ENCODE results near the gene EXOSC6. TPM values are rescaled to one million over a fixed set of nuclear protein-coding genes. Genes with fewer than 3 reads are reported as not detected.
"Not testable (repeated sequence)": the region's sequence is repeated elsewhere in the genome, so short reads cannot be mapped to it uniquely, and the experiment has no call there.

Gene EXOSC6
- 19.7 and 22.6 TPM in 2 replicates for total RNA-seq (2014; rRNA removed; shearing (Covaris generic))

DNA sequence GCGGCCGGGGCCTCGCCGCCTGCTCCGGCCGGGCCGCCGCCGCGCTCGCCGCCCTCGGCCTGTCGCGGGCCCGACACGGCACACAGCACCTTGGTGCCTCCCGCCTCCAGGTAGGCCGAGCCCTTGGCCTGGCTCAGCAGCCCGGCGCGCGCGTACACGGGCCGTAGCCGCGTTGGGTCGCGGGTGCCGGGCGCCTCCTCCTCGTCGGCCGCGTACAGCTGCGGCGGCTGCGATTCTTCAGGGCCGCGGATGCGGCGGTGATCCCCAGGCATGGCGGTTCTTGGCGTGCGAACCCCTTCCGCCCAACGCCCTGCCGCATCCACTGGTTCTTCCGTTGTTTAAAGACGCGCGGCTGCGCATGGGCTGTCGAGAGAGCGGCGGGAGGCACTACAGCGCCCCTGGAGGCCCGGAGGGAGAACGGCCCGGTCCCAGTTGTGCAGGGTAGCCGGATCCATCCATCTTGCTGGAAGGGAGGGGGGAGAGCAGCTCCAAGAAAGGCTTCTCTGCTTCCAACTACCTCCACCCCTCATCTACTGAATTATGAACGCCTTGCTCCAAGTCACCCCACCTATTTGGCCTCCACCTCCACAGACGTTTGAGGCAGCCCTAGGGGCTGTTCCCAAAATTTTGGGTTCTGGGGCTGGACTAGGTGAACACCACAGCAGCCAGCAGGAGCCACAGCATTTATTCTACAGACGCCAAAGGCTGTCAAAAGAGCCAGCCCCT, at the start of gene EXOSC6:
TSS of gene EXOSC6 (minus strand) at position 312 of the 726 bp plus-strand sequence. CDS start at position 272, 40 bp downstream.
- peak; percentile 88 for DNase-seq
- Histone ChIP-seq H3K9me3 (replicated peaks) (no peaks in the 10 kb centered on the region), H3K4me1 (no peaks in the 10 kb centered on the region), H3K36me3 (peaks cover 22% of the 10 kb centered on the region), H3K27ac (peak within 1 kb of the TSS; percentile 68; the same call in 1 of the 2 replicates), H3K27me3 (no peaks in the 10 kb centered on the region), H3K4me3 (peak within 1 kb of the TSS; percentile 92)

GRCh38 chr16:70301121-70301520, 49.4 kb upstream of the EXOSC6 start:
- H3K4me3 ChIP-seq, result no peak overlapping the region
- H3K9me3 ChIP-seq (replicated peaks), result no peaks in the 10 kb centered on the region
- no peaks in the 10 kb centered on the region; the same call in 1 of the 2 replicates for H3K36me3 ChIP-seq
- DNase-seq, result no peak
- H3K27ac ChIP-seq, result no peak overlapping the region
- H3K4me1 ChIP-seq, result no peaks in the 10 kb centered on the region
- no peaks in the 10 kb centered on the region for H3K27me3 ChIP-seq

DNA sequence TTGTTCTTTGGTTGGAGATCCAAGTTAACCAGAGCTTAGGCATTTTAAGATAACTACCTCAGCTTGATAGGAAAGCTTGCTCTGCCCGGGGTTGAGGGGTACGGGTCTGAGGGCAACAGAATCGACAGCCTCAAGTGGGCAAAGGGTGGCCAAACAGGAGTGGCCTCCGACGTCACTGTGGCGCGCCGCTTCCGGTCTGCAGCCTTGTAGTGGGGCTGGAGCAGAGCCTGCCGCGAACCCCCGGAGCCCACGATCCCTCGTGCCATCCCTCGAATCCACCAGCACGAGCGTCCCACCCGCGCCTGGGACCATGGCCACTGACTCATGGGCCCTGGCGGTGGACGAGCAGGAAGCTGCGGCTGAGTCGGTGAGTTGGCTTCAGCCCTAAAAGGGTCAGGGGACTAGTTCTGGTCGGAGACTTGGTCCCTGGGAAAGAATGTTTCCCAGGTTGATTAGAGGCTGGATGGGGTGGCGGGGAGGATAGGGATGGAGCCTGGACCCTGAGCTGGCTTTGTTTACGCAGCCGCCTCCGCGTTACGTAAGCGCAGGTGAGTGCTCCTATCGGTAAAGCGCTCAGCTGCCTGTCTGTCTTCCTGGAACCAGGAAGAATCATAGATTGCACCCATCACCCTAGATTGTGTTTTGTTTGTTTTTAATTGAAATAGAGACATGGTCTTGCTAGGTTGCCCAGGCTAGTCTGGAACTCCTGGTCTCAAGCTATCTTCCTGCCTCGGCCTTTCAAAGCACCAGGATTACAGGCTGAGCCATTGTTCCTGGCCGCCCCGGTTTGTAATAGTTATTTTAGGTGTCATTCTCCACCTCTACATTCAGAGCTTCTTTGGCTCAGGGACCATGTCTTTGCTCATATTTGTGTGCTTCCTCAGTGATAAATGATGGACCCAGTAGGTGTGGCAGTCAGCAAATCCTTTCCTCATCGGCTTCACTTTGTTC, 47.5 kb upstream of the EXOSC6 start, which contains the start of gene DDX19B:
TSS of gene DDX19B (plus strand) at position 199 of the 951 bp plus-strand sequence. CDS start at position 311, 112 bp downstream.
- Histone ChIP-seq H3K27me3 (no peaks in the 10 kb centered on the region), H3K27ac (peak within 1 kb of the TSS; percentile 62), H3K4me1 (no peaks in the 10 kb centered on the region), H3K36me3 (no peaks in the 10 kb centered on the region; the same call in 1 of the 2 replicates), H3K4me3 (peak within 1 kb of the TSS; percentile 90), H3K9me3 (replicated peaks) (no peaks in the 10 kb centered on the region)
- DNase-seq, result peak; percentile 60 to 63

DNA sequence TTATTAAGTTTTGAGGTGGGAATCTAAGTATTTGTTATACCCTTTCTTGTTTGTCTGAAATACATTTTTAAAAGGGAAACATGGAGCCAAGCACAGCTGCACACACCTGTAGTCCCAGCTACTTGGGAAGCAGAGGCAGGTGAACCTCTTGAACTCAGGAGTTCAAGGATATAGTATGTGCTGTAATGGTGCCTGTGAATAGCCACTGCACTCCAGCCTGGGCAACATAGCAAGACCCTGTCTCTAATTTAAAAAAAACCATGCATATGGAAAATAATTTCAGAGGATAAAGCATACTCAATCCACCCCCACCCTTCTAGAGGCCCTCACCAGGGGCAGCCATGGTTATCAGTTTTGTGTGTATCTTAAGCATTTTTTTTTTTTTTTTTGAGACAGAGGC, 43.9 kb upstream of the EXOSC6 start:
- no peak overlapping the region for H3K4me3 ChIP-seq

GRCh38 chr16:70294385-70295025, 42.8 kb upstream of the EXOSC6 start:
- H3K4me3 ChIP-seq, result no peak overlapping the region
- H3K4me1 ChIP-seq, result no peaks in the 10 kb centered on the region; the same call in 1 of the 2 replicates
- no peak overlapping the region for H3K27ac ChIP-seq
- no peak for DNase-seq
- H3K9me3 ChIP-seq (replicated peaks), result no peaks in the 10 kb centered on the region
- no peaks in the 10 kb centered on the region for H3K36me3 ChIP-seq
- no peaks in the 10 kb centered on the region for H3K27me3 ChIP-seq

More for the DNA sequence above, 43.9 kb upstream of the EXOSC6 start:
- Histone ChIP-seq H3K36me3 (no peaks in the 10 kb centered on the region), H3K4me1 (no peaks in the 10 kb centered on the region), H3K27me3 (no peaks in the 10 kb centered on the region), H3K27ac (no peak overlapping the region), H3K9me3 (replicated peaks) (no peaks in the 10 kb centered on the region)
- DNase-seq, result no peak

GRCh38 chr16:70292148-70292547, 40.4 kb upstream of the EXOSC6 start:
- H3K9me3 ChIP-seq (replicated peaks); H3K36me3 ChIP-seq; DNase-seq; H3K27me3 ChIP-seq; H3K27ac ChIP-seq; H3K4me1 ChIP-seq; H3K4me3 ChIP-seq: not testable (repeated sequence)

- Histone ChIP-seq H3K27me3 (no peaks in the 10 kb centered on the region), H3K4me1 (no peaks in the 10 kb centered on the region; the same call in 1 of the 2 replicates), H3K4me3 (no peak overlapping the region), H3K9me3 (replicated peaks) (no peaks in the 10 kb centered on the region), H3K27ac (no peak overlapping the region), H3K36me3 (0 out of 2 replicates have a peak, but pooled peaks cover under 1% of the 10 kb centered on the region)
- DNase-seq, result no peak
Observed at GRCh38 chr16:70290949-70291519, 39.3 kb upstream of the EXOSC6 start.

DNA sequence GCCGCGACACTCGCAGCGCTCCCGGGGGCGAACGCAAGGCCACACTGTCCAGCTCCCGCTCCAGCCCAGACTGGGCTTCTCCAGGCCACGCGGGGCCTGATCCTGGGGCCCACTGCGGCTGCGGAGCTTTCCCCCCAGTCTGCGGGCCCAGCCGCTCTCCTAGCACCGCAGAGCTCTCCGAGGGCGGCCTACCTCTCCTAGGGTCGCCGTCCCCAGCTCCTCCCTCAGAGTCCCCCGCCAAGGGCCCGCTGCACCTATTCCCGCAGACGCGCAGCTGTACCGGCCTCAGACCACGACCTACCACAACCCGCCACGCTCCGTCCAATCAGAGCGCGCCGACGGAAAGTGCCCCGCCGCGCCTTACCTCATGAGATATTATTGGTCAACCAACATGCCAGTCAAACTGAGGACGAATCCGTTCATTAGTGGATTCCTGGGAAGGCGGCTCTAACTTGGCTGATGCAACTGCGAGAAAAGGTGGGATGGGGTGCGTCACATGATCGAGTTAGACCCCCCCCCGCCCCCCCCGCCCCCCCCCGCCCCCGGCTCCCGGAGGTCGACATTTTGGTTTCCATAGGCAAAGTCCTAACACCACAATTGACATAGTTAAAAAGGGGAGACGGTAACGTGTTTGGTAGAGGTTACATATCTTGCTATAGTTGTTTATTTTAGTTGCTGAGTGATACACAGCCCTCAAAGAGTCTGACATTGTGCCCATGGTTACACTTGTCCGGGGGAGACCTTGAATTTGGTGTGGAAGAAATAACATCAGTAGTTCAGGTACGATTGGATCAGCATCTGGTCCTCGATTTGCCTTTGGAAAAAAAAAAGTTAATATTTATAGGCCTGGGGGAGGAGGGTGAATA, 37.7 kb upstream of the EXOSC6 start, which contains the start of gene AARS1:
TSS of gene AARS1 (minus strand) at position 278 of the 866 bp plus-strand sequence. CDS start 6,743 bp downstream, outside the sequence.
- Histone ChIP-seq H3K27me3 (no peaks in the 10 kb centered on the region), H3K4me1 (no peaks in the 10 kb centered on the region; the same call in 1 of the 2 replicates), H3K36me3 (peaks cover 3% of the 10 kb centered on the region; the same call in 1 of the 2 replicates), H3K9me3 (replicated peaks) (no peaks in the 10 kb centered on the region), H3K27ac (peak within 1 kb of the TSS; percentile 93), H3K4me3 (peak within 1 kb of the TSS; percentile 85)
- DNase-seq, result peak; percentile 97 to 98

- not testable (repeated sequence) for DNase-seq; H3K36me3 ChIP-seq; H3K9me3 ChIP-seq (replicated peaks); H3K27me3 ChIP-seq; H3K4me1 ChIP-seq
- Histone ChIP-seq H3K4me3 (peak overlapping the region; percentile 85), H3K27ac (peak overlapping the region; percentile 93; the same call in 1 of the 2 replicates)
Observed at GRCh38 chr16:70287304-70287971, 35.7 kb upstream of the EXOSC6 start.

GRCh38 chr16:70276392-70276791, 24.7 kb upstream of the EXOSC6 start:
- peaks cover 26% of the 10 kb centered on the region for H3K36me3 ChIP-seq
- DNase-seq, result no peak
- H3K27ac ChIP-seq, result no peak overlapping the region
- H3K27me3 ChIP-seq, result no peaks in the 10 kb centered on the region
- H3K4me3 ChIP-seq, result no peak overlapping the region
- no peaks in the 10 kb centered on the region for H3K9me3 ChIP-seq (replicated peaks)
- no peaks in the 10 kb centered on the region for H3K4me1 ChIP-seq

DNA sequence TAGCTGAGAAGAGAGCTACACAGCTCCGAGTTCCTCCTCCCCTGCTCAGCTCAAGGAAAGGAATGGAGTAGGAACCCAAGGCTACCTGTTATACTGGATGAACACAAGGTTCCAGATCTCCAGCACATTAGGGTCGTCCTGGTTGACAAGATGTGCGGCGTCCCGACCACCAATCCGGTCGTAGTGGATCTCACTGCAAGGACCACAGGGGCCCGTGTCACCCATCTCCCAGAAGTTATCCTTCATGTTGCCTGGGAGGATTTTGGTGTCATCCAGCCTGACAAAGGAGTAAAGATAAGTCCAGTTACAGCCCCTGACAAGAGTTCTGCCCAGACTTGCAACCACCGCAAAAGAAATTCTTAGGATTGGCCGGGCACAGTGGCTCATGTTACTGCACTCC, 20.0 kb upstream of the EXOSC6 start:
- no peak for DNase-seq
- H3K27me3 ChIP-seq, result no peaks in the 10 kb centered on the region
- no peaks in the 10 kb centered on the region for H3K9me3 ChIP-seq (replicated peaks)
- H3K4me1 ChIP-seq, result no peaks in the 10 kb centered on the region
- peaks cover 23% of the 10 kb centered on the region for H3K36me3 ChIP-seq
- no peak overlapping the region for H3K4me3 ChIP-seq
- H3K27ac ChIP-seq, result no peak overlapping the region

GRCh38 chr16:70270176-70270575, 18.4 kb upstream of the EXOSC6 start:
- DNase-seq, result no peak
- Histone ChIP-seq H3K27ac (no peak overlapping the region), H3K27me3 (no peaks in the 10 kb centered on the region), H3K4me3 (no peak overlapping the region), H3K9me3 (replicated peaks) (no peaks in the 10 kb centered on the region), H3K36me3 (peaks cover 17% of the 10 kb centered on the region), H3K4me1 (no peaks in the 10 kb centered on the region)

DNA sequence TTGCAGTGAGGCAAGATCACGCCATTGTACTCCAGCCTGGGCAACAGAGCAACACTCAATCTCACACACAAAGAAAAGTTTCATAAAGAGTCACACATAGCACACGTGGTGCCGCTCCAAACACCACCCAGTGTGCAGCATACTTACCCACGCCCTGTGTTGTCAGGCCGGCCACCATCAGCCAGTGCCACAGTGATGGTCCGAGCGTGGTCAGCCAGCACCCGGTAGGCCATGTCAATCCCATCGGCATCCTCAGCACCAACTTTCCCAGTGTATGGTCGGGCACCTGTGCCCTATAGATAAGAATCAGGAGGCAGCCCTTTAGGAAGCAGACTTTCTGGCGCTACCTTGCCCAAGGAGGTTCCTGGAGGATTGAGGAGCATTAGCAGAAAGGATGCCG, 17.7 kb upstream of the EXOSC6 start:
- no peaks in the 10 kb centered on the region for H3K9me3 ChIP-seq (replicated peaks)
- peaks cover 22% of the 10 kb centered on the region for H3K36me3 ChIP-seq
- H3K4me3 ChIP-seq, result no peak overlapping the region
- no peaks in the 10 kb centered on the region for H3K27me3 ChIP-seq
- no peak overlapping the region for H3K27ac ChIP-seq
- H3K4me1 ChIP-seq, result no peaks in the 10 kb centered on the region
- DNase-seq, result no peak
